ENCODE data around the gene SMARCC1.

GRCh38 chr3:47573190-47574172 is 208.2 kb downstream of the SMARCC1 start:
- TF ChIP-seq CTCF (IDR thresholded peaks at IDR 0.05), result no peak
- no peak for TF ChIP-seq POLR2A (IDR thresholded peaks at IDR 0.05)
